OCI-LY7 (cell line): ENCODE measurements around the gene SYPL1. TPM values are rescaled to one million over a fixed set of nuclear protein-coding genes. Genes with fewer than 3 reads are reported as not detected.
A peak's percentile ranks its signal among the peaks of the same experiment; 100 is the strongest.

ENCODE experiments used
- BruUV-seq: library from RNA; stranded (reverse); fragments of 400-500 nt; replicated peaks from 2 replicates; lab custom pipeline; 2021; lab: Mats Ljungman, UMichigan
- CTCF ChIA-PET: fragments of 300-600 bp; sonication (Branson Sonifier 250); formaldehyde crosslinking; loops from one replicate; lab custom pipeline; 2022; ENCODE audit warnings: antibody characterized with exemption; ENCODE audit not compliant: unreplicated experiment; lab: Charles Lee
- POLR2A ChIA-PET: fragments of 300-600 bp; sonication (Branson Sonifier 250); formaldehyde crosslinking; loops from one replicate; lab custom pipeline; 2022; ENCODE audit warnings: antibody characterized with exemption; lab: Charles Lee
- DNase-seq: peaks from one replicate; pipeline ENCODE4 v3.0.0-alpha.2; 2015; ENCODE audit warnings: low spot score
- H2AFZ ChIP-seq: fragments of 200-600 bp; sonication (generic), shearing (Covaris generic); 2 replicates; pipeline ENCODE4 v1.6.1; 2014; ENCODE audit warnings: mild to moderate bottlenecking, antibody characterized with exemption, low read length, moderate library complexity
- H3K27ac ChIP-seq: fragments of 200-600 bp; sonication (generic); 2 replicates; pipeline ENCODE4 v1.5.1; 2014; ENCODE audit warnings: mixed run types, low read depth, mild to moderate bottlenecking, moderate library complexity, low read length, inconsistent platforms; ENCODE audit not compliant: poor library complexity, severe bottlenecking
- H3K36me3 ChIP-seq: fragments of 200-600 bp; sonication (generic); 2 replicates; pipeline ENCODE4 v1.6.1; 2014; ENCODE audit warnings: mild to moderate bottlenecking, antibody characterized with exemption, low read length, moderate library complexity, mixed read lengths; ENCODE audit not compliant: insufficient read depth
- H3K4me1 ChIP-seq: fragments of 200-600 bp; sonication (generic); 2 replicates; pipeline ENCODE4 v1.5.1; 2014; ENCODE audit warnings: mild to moderate bottlenecking, low read length; ENCODE audit not compliant: insufficient read depth, poor library complexity, severe bottlenecking
- H3K4me2 ChIP-seq: fragments of 200-600 bp; sonication (generic); 2 replicates; pipeline ENCODE4 v1.6.1; 2014; ENCODE audit warnings: mild to moderate bottlenecking, low read length
- H3K4me3 ChIP-seq: fragments of 200-600 bp; sonication (generic); 2 replicates; pipeline ENCODE4 v1.5.1; 2014; ENCODE audit warnings: mild to moderate bottlenecking, low read depth, low read length; ENCODE audit not compliant: poor library complexity, severe bottlenecking
- H3K79me2 ChIP-seq: fragments of 200-600 bp; sonication (generic); 2 replicates; pipeline ENCODE4 v1.6.1; 2016; ENCODE audit warnings: low read depth, mild to moderate bottlenecking, low read length, moderate library complexity, mixed read lengths; ENCODE audit not compliant: insufficient read depth
- H3K9me2 ChIP-seq: fragments of 200-600 bp; sonication (generic); 2 replicates; pipeline ENCODE4 v1.6.1; 2016; ENCODE audit warnings: mild to moderate bottlenecking, low read length, mixed read lengths; ENCODE audit not compliant: insufficient read depth
- H3K9me3 ChIP-seq: fragments of 200-600 bp; sonication (generic); 2 replicates; pipeline ENCODE4 v1.6.1; 2014; ENCODE audit warnings: mild to moderate bottlenecking, mixed run types, low read length, mixed read lengths
- H4K20me1 ChIP-seq: fragments of 200-600 bp; sonication (generic); 2 replicates; pipeline ENCODE4 v1.6.1; 2014; ENCODE audit warnings: mild to moderate bottlenecking, antibody characterized with exemption, low read length, moderate library complexity, mixed read lengths; ENCODE audit not compliant: insufficient read depth
- EZH2phosphoT487 ChIP-seq: fragments of 200-600 bp; sonication (generic); IDR thresholded peaks from 2 replicates; pipeline ENCODE4 v1.6.1; 2018; ENCODE audit warnings: low read depth, borderline replicate concordance, mild to moderate bottlenecking, mixed run types, antibody characterized with exemption, low read length, moderate library complexity, mixed read lengths
- intact Hi-C: fragments of 100-400 bp; cut with micrococcal nuclease; formaldehyde crosslinking; loops from one replicate; pipeline ENCODE4 v1.10.0; 2022; ENCODE audit not compliant: unreplicated experiment
- total RNA-seq, 2 experiments: library from RNA; depleted of rRNA in 1 of 2; stranded (reverse); fragments of >200 nt in 1 of 2; shearing (Covaris generic) in 1 of 2; gene quantifications; 2 replicates each; pipeline ENCODE4 v1.2.3, GENCODE V29; 2014 to 2022
- TF ChIP-seq, protein P1 (sequence below): fragments of 200-600 bp; sonication (generic); conservative IDR thresholded peaks from 2 replicates; pipeline ENCODE4 v1.5.1; 2014; ENCODE audit warnings: mild to moderate bottlenecking, antibody characterized with exemption, low read length, moderate library complexity, mixed read lengths

Gene SYPL1
- total RNA-seq, 2 experiments from 2014 or later = 34.1 to 112 TPM

DNA sequence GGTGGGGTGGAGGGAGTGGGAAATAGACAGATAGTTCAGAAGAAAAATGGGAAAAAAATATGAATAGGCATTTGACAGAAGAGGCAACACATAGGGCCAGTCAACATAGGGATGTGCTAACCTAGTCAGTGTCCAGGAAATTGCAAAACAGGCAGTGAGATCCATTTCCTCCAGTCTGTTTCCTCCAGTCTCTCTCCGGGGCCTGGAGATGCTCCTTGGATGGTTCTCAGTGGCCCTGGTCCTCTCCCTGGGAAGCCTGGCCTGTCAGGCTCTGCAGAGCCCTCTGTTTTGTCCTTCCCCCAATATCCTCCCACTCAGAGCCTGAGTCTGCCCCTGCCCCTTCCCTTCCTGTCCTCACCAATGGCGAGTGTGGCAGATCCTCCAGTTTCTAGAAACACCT is 52.6 kb downstream of the SYPL1 start:
- H3K79me2 ChIP-seq = no peaks in the 10 kb centered on the region
- no peak for DNase-seq
- ChIA-PET CTCF (interaction anchor here (4.3 to 5.1 kb wide), 2 partner anchors 12 to 94 kb away, joined by 46 to 52 read pairs; no protein-coding TSS in a partner anchor), POLR2A (interaction anchor here (2.1 to 10.0 kb wide), 4 partner anchors 13 to 93 kb away, joined by 13 to 308 read pairs (median 85); partner anchors contain the start of gene SYPL1)
- peak overlapping the region; percentile 98 for H3K27ac ChIP-seq
- peaks cover 8% of the 10 kb centered on the region for H3K9me3 ChIP-seq
- H2AFZ ChIP-seq = no peak overlapping the region
- H4K20me1 ChIP-seq = no peaks in the 10 kb centered on the region
- no TSS peak for BruUV-seq
- no peak for TF ChIP-seq EZH2phosphoT487
- TF ChIP-seq, protein P1, sequence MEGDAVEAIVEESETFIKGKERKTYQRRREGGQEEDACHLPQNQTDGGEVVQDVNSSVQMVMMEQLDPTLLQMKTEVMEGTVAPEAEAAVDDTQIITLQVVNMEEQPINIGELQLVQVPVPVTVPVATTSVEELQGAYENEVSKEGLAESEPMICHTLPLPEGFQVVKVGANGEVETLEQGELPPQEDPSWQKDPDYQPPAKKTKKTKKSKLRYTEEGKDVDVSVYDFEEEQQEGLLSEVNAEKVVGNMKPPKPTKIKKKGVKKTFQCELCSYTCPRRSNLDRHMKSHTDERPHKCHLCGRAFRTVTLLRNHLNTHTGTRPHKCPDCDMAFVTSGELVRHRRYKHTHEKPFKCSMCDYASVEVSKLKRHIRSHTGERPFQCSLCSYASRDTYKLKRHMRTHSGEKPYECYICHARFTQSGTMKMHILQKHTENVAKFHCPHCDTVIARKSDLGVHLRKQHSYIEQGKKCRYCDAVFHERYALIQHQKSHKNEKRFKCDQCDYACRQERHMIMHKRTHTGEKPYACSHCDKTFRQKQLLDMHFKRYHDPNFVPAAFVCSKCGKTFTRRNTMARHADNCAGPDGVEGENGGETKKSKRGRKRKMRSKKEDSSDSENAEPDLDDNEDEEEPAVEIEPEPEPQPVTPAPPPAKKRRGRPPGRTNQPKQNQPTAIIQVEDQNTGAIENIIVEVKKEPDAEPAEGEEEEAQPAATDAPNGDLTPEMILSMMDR = no peak
- peaks cover 91% of the 10 kb centered on the region for H3K4me1 ChIP-seq
- intact Hi-C loops = loop anchor here (5.0 to 10.0 kb wide), 3 partner anchors 228 to 1117 kb away; partner anchors contain the start of gene PIK3CG
- peak overlapping the region; percentile 80 for H3K4me2 ChIP-seq
- peaks cover 6% of the 10 kb centered on the region; the same call in 1 of the 2 replicates for H3K36me3 ChIP-seq
- H3K9me2 ChIP-seq = no peaks in the 10 kb centered on the region
- H3K4me3 ChIP-seq = peak overlapping the region; percentile 47

DNA sequence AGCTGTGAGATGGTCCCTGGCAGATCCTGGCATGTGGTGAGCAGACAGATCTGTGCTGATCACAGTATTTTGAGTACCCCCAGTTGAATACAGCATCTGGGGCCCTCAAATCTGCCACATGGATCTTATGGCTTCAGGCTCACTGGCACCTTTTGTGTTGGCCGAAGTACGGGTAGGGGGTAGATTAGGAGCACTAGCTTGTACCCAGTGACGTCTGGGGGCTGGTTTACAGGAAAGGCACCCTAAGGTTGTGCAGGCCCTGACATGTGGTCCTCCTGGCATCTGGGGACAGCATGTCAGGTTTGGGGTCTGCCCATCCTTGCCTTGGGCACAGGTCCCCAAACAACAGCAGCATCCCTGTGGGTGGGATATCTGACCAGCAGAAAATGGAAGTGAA is 53.2 kb downstream of the SYPL1 start:
- H3K9me3 ChIP-seq = peaks cover 8% of the 10 kb centered on the region
- peak overlapping the region; percentile 80 for H3K4me2 ChIP-seq
- peak; percentile 43 for DNase-seq
- intact Hi-C loops = loop anchor here (1.0 to 10.0 kb wide), 6 partner anchors 12 to 1117 kb away; partner anchors contain the start of gene PIK3CG
- TF ChIP-seq, protein P1 = no peak
- no peak for TF ChIP-seq EZH2phosphoT487
- peaks cover 91% of the 10 kb centered on the region for H3K4me1 ChIP-seq
- no TSS peak for BruUV-seq
- no peaks in the 10 kb centered on the region for H4K20me1 ChIP-seq
- peak overlapping the region; percentile 98 for H3K27ac ChIP-seq
- CTCF ChIA-PET = interaction anchor here (0.8 to 5.1 kb wide), 3 partner anchors 13 to 120 kb away, joined by 3 to 52 read pairs (median 46); no protein-coding TSS in a partner anchor
- peaks cover 6% of the 10 kb centered on the region; the same call in 1 of the 2 replicates for H3K36me3 ChIP-seq
- peak overlapping the region; percentile 47 for H3K4me3 ChIP-seq
- H2AFZ ChIP-seq = no peak overlapping the region
- POLR2A ChIA-PET = interaction anchor here (0.6 to 10.0 kb wide), 10 partner anchors 13 to 94 kb away, joined by 3 to 308 read pairs (median 7); partner anchors contain the start of gene SYPL1
- no peaks in the 10 kb centered on the region for H3K9me2 ChIP-seq
- H3K79me2 ChIP-seq = no peaks in the 10 kb centered on the region
